ENCODE data around the gene MAMDC4.

Gene MAMDC4

GRCh38 chr9:136888454-136888853, 36.3 kb downstream of the MAMDC4 start:
- no peak for TF ChIP-seq Cebpa-rat (IDR thresholded peaks at IDR 0.05)
- Histone ChIP-seq H3K4me2 (peak overlapping the region; percentile 98; the same call in 1 of the 2 replicates), H3K4me1 (peaks cover 48% of the 10 kb centered on the region), H3K4me3 (no peak overlapping the region), H3K9me3 (no peaks in the 10 kb centered on the region), H3K36me3 (peaks cover 47% of the 10 kb centered on the region), H4K20me1 (peaks cover 68% of the 10 kb centered on the region), H3K9ac (no peak overlapping the region), H3K27ac (no peak overlapping the region), H3K27me3 (no peaks in the 10 kb centered on the region)

DNA sequence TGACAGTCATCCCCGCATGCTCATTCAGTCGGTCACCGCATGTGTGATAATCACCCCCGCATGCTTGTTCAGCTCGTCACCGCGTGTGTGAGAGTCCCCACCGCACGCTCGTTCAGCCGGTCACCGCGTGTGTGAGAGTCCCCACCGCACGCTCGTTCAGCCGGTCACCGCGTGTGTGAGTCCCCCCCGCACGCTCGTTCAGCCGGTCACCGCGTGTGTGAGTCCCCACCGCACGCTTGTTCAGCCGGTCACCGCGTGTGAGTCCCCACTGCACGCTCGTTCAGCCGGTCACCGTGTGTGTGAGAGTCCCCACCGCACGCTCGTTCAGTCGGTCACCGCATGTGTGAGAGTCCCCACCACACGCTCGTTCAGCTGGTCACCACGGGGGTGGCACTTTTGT, 37.7 kb downstream of the MAMDC4 start:
- peaks cover 61% of the 10 kb centered on the region for H3K36me3 ChIP-seq
- H3K4me3 ChIP-seq: no peak overlapping the region
- H3K9ac ChIP-seq: no peak overlapping the region
- TF ChIP-seq Cebpa-rat (IDR thresholded peaks at IDR 0.05): no peak
- no peak overlapping the region for H3K27ac ChIP-seq
- H3K4me1 ChIP-seq: peaks cover 46% of the 10 kb centered on the region
- H3K27me3 ChIP-seq: no peaks in the 10 kb centered on the region
- no peaks in the 10 kb centered on the region for H3K9me3 ChIP-seq
- no peak overlapping the region for H3K4me2 ChIP-seq
- H4K20me1 ChIP-seq: peaks cover 82% of the 10 kb centered on the region

DNA sequence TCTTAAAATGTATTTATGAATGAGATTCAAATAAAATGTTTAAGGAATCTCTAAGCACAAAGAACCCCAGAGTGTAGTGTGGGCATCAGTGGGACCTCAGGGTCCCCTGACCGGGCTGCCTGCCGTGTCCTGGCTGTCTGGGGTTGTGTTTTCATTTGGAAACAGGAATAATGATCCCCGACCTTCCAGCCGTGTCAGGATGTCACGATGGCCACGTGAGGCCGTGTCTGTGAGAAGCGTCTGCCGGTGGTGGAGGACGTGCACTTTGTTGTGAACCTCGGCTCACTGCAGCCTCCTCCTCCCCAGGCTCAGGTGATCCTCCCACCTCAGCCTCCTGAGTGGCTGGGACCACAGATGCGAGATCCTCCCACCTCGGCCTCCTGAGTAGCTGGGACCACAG, 38.5 kb downstream of the MAMDC4 start:
- no peaks in the 10 kb centered on the region for H3K27me3 ChIP-seq
- peaks cover 90% of the 10 kb centered on the region for H4K20me1 ChIP-seq
- TF ChIP-seq Cebpa-rat (IDR thresholded peaks at IDR 0.05): no peak
- H3K9me3 ChIP-seq: no peaks in the 10 kb centered on the region
- peaks cover 43% of the 10 kb centered on the region for H3K4me1 ChIP-seq
- H3K4me2 ChIP-seq: no peak overlapping the region
- H3K4me3 ChIP-seq: no peak overlapping the region
- no peak overlapping the region for H3K27ac ChIP-seq
- H3K9ac ChIP-seq: no peak overlapping the region
- H3K36me3 ChIP-seq: peaks cover 69% of the 10 kb centered on the region

DNA sequence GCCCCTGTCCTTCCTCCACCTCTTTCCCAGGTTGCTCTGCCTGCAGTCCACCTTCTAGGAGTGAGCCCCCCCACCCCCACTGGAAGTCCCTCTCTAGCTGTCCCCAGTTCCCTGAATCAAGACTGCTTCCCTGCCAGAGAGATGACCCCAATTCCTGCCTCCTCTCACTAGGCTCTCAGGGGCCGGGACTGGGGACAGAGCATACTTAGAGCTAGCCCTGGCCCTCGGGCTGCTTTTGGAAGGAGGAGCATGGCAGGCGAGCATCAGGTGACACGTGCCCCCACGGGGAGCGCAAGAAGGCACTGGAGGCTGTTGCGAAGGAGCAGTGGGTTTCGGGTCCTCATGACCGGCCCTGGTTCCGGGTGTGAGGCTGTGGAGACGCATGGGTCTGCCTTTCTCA, 43.9 kb downstream of the MAMDC4 start:
- H3K27ac ChIP-seq: no peak overlapping the region
- H3K9ac ChIP-seq: no peak overlapping the region
- peaks cover 93% of the 10 kb centered on the region for H3K36me3 ChIP-seq
- peaks cover 100% of the 10 kb centered on the region for H4K20me1 ChIP-seq
- H3K4me1 ChIP-seq: peaks cover 28% of the 10 kb centered on the region
- no peaks in the 10 kb centered on the region for H3K9me3 ChIP-seq
- TF ChIP-seq Cebpa-rat (IDR thresholded peaks at IDR 0.05): no peak
- H3K4me3 ChIP-seq: no peak overlapping the region
- H3K4me2 ChIP-seq: no peak overlapping the region
- no peaks in the 10 kb centered on the region for H3K27me3 ChIP-seq

- no peaks in the 10 kb centered on the region for H3K9me3 ChIP-seq
- H3K4me2 ChIP-seq: no peak overlapping the region
- H3K27me3 ChIP-seq: no peaks in the 10 kb centered on the region
- H4K20me1 ChIP-seq: peaks cover 99% of the 10 kb centered on the region
- no peak for TF ChIP-seq Cebpa-rat (IDR thresholded peaks at IDR 0.05)
- no peak overlapping the region for H3K27ac ChIP-seq
- no peak overlapping the region for H3K4me3 ChIP-seq
- peaks cover 98% of the 10 kb centered on the region for H3K36me3 ChIP-seq
- peaks cover 34% of the 10 kb centered on the region for H3K4me1 ChIP-seq
- H3K9ac ChIP-seq: no peak overlapping the region
These were observed 46.4 kb downstream of the MAMDC4 start for GRCh38 chr9:136898483-136899100.

DNA sequence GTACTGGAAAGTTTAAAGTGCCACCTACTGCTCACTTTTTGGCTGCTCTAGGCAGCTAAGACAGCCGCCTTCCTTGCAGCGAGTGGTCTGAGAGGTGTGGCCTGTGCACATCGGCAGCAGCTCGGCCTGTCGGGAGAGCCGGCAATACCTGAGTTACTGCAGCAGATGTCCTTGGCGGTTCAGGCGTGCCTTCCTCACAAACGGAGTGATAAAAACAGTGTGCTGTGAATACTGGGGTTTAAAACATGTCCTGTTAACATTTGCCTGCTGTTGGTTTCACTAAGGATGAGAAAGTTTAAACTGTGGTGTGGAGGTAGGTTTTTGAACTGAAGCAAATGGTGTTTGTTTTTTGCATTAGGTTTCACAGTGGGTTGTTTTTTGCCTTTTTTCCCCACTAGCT, 47.0 kb downstream of the MAMDC4 start:
- no peaks in the 10 kb centered on the region for H3K27me3 ChIP-seq
- peaks cover 98% of the 10 kb centered on the region for H3K36me3 ChIP-seq
- H3K4me2 ChIP-seq: no peak overlapping the region
- H3K4me1 ChIP-seq: peaks cover 34% of the 10 kb centered on the region
- TF ChIP-seq Cebpa-rat (IDR thresholded peaks at IDR 0.05): no peak
- H3K4me3 ChIP-seq: no peak overlapping the region
- H3K9ac ChIP-seq: no peak overlapping the region
- no peak overlapping the region for H3K27ac ChIP-seq
- H4K20me1 ChIP-seq: peaks cover 93% of the 10 kb centered on the region
- H3K9me3 ChIP-seq: no peaks in the 10 kb centered on the region

- no peaks in the 10 kb centered on the region for H3K27me3 ChIP-seq
- H3K9me3 ChIP-seq: no peaks in the 10 kb centered on the region
- no peak for TF ChIP-seq Cebpa-rat (IDR thresholded peaks at IDR 0.05)
- no peak overlapping the region for H3K4me2 ChIP-seq
- H3K27ac ChIP-seq: no peak overlapping the region
- H3K36me3 ChIP-seq: peaks cover 98% of the 10 kb centered on the region
- H3K4me3 ChIP-seq: no peak overlapping the region
- peaks cover 31% of the 10 kb centered on the region for H3K4me1 ChIP-seq
- H3K9ac ChIP-seq: no peak overlapping the region
- H4K20me1 ChIP-seq: peaks cover 89% of the 10 kb centered on the region
These were observed 48.4 kb downstream of the MAMDC4 start for GRCh38 chr9:136900556-136900955.

DNA sequence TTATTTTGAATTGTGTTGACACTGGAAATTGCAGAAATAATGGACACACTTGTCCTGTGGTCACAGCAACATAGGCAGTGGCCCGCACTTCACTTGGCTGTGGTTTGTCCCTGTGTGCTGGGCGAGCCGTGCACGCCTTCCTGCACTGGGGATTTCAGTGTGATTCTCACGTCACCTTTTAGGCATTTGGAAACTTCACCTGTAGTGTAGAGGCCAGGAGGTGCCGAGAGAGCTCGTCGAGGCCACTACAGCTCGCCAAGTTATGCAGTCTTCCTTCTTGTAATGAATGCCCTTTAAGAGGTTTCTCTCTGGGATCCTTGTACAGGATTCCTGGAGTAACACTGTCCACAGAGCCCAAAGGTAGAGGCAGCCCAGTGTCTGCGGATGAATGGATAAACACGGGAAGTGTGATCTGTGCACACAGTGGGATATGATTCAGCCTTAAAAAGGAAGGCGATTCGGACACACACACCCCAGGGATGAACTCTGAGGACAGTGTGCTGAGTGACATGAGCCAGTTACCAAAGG, 48.9 kb downstream of the MAMDC4 start:
- Histone ChIP-seq H3K4me3 (no peak overlapping the region), H3K4me2 (peak overlapping the region; percentile 63; the same call in 1 of the 2 replicates), H4K20me1 (peaks cover 84% of the 10 kb centered on the region), H3K27ac (no peak overlapping the region), H3K9ac (0 out of 2 replicates have a peak overlapping the region, but pooled peaks have one; percentile 24), H3K36me3 (peaks cover 98% of the 10 kb centered on the region), H3K27me3 (no peaks in the 10 kb centered on the region), H3K4me1 (peaks cover 36% of the 10 kb centered on the region), H3K9me3 (no peaks in the 10 kb centered on the region; the same call in 1 of the 2 replicates)
- no peak for TF ChIP-seq Cebpa-rat (IDR thresholded peaks at IDR 0.05)

GRCh38 chr9:136901516-136902258, 49.5 kb downstream of the MAMDC4 start:
- Histone ChIP-seq H3K4me3 (no peak overlapping the region), H3K36me3 (peaks cover 100% of the 10 kb centered on the region), H4K20me1 (peaks cover 82% of the 10 kb centered on the region), H3K27me3 (no peaks in the 10 kb centered on the region), H3K4me2 (peak overlapping the region; percentile 63), H3K9me3 (no peaks in the 10 kb centered on the region; the same call in 1 of the 2 replicates), H3K27ac (peak overlapping the region; percentile 9; the same call in 1 of the 2 replicates), H3K9ac (peak overlapping the region; percentile 24; the same call in 1 of the 2 replicates), H3K4me1 (peaks cover 39% of the 10 kb centered on the region)
- no peak for TF ChIP-seq Cebpa-rat (IDR thresholded peaks at IDR 0.05)

Measured in BLaER1 (cell line).